IPS DF 6.9 (cell line): ENCODE data around the gene DAPK1.

Source experiments
- DNase-seq: peaks from one replicate; pipeline ENCODE4 v3.0.0-alpha.2; 2013; ENCODE audit warnings: low read depth, low spot score
- H3K27ac ChIP-seq: one replicate; pipeline ENCODE4 v1.5.1; 2013; ENCODE audit warnings: low read length, control low read depth
- H3K27me3 ChIP-seq: 2 replicates; pipeline ENCODE4 v1.6.1; 2013; ENCODE audit warnings: mild to moderate bottlenecking, low read length; ENCODE audit not compliant: control insufficient read depth, insufficient read depth
- H3K36me3 ChIP-seq: 2 replicates; pipeline ENCODE4 v1.6.1; 2013; ENCODE audit warnings: low read length; ENCODE audit not compliant: control insufficient read depth, insufficient read depth
- H3K4me1 ChIP-seq: 2 replicates; pipeline ENCODE4 v1.6.1; 2013; ENCODE audit warnings: low read length; ENCODE audit not compliant: control insufficient read depth, insufficient read depth
- H3K4me3 ChIP-seq: 2 replicates; pipeline ENCODE4 v1.5.1; 2013; ENCODE audit warnings: mild to moderate bottlenecking, low read length
- H3K9me3 ChIP-seq: 2 replicates; pipeline ENCODE4 v1.6.1; 2013; ENCODE audit warnings: low read length, inconsistent platforms; ENCODE audit not compliant: control insufficient read depth, insufficient read depth
- WGBS: extraction: QIAGEN DNeasy Blood & Tissue Kit; methylation state at CpG from one replicate; pipeline ENCODE4 v1.1.7; 2013; ENCODE audit warnings: mixed read lengths, missing lambda C conversion rate; ENCODE audit not compliant: insufficient read length, insufficient coverage; 5-methylcytosine and 5-hydroxymethylcytosine counted together

Gene DAPK1

GRCh38 chr9:87567001-87567400, 69.3 kb downstream of the DAPK1 start:
- DNase-seq, result no peak
- Histone ChIP-seq H3K27ac (no peak overlapping the region), H3K9me3 (no peaks in the 10 kb centered on the region), H3K36me3 (no peaks in the 10 kb centered on the region), H3K4me1 (peaks cover 6% of the 10 kb centered on the region; the same call in 1 of the 2 replicates), H3K27me3 (no peaks in the 10 kb centered on the region), H3K4me3 (no peak overlapping the region)
- WGBS, result no CpG with 5 or more reads among the region's 4 CpGs

DNA sequence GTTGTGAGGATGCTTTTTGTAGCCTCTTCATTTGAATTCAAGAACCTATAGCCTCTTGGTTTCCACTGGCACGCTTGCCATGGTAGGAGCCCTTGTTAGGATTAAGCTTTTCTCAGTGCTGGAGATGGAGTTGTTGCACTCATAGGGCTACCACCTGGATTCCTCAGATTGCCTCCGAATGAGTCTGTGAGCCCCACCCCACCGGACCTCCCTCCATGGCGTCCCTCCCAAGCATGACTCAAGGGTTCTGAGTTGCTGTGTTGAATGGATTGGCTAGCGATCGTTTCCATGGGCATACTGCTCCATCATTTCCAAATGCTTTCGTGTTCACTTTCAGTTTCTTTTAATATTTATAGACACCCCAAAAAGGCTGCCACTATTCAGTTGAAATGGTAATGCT, 69.9 kb downstream of the DAPK1 start:
- no peak for DNase-seq
- no peaks in the 10 kb centered on the region for H3K36me3 ChIP-seq
- no peaks in the 10 kb centered on the region for H3K9me3 ChIP-seq
- H3K4me1 ChIP-seq, result peaks cover 6% of the 10 kb centered on the region; the same call in 1 of the 2 replicates
- no CpG with 5 or more reads among the region's 7 CpGs for WGBS
- H3K27ac ChIP-seq, result no peak overlapping the region
- H3K27me3 ChIP-seq, result no peaks in the 10 kb centered on the region
- H3K4me3 ChIP-seq, result no peak overlapping the region

- no peaks in the 10 kb centered on the region for H3K36me3 ChIP-seq
- no peak overlapping the region for H3K4me3 ChIP-seq
- H3K27me3 ChIP-seq, result no peaks in the 10 kb centered on the region
- H3K4me1 ChIP-seq, result peaks cover 9% of the 10 kb centered on the region
- DNase-seq, result no peak
- no CpG with 5 or more reads among the region's 9 CpGs for WGBS
- no peaks in the 10 kb centered on the region for H3K9me3 ChIP-seq
- H3K27ac ChIP-seq, result no peak overlapping the region
These were observed 70.3 kb downstream of the DAPK1 start for GRCh38 chr9:87567983-87568382.

DNA sequence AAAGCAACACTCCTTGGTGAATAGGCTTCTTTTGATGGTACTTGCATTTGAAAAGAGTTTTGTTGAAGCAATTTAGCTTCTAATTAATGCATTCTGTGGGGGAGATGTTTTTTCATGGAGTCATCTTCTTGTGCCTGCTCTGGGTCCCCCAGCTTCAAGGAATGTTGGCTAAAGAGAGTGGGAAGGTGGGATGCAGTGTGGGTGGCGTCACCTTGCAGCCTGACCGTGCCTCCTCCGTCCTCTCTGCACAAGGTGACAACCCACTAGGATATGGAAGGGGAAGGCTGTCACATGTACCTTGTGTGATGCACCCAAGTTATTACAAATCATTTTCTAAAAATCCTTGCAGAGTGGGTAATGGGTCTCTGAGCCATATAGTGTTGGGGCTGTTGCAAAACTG, 70.7 kb downstream of the DAPK1 start:
- no peak overlapping the region for H3K27ac ChIP-seq
- H3K4me1 ChIP-seq, result peaks cover 13% of the 10 kb centered on the region
- H3K36me3 ChIP-seq, result no peaks in the 10 kb centered on the region
- no peak overlapping the region for H3K4me3 ChIP-seq
- DNase-seq, result no peak
- H3K27me3 ChIP-seq, result no peaks in the 10 kb centered on the region
- whole genome bisulfite sequencing, result no CpG with 5 or more reads among the region's 3 CpGs
- H3K9me3 ChIP-seq, result no peaks in the 10 kb centered on the region

DNA sequence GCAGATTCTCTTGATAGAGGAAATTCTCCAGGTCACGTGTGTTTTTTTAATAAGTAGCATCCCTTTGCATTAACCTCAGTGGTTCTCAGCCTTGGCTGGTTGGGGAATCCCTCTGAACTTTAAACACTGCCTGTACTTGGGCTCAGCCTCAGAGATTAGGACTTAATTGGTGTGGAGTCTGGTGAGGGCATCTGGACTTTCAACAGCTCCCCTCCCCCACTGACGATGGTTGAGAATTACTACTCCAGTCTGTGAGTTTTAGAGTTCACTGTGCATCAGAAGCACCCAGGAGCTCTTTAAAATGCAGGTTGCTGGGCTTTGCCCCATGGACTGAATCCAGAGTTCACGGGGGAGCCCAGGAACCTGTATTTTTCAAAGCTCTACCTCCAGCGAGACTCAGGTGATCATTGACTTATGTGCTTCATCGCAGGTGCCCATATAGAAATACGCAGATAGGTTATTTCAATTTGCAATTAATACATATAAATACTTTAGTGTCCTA, 71.4 kb downstream of the DAPK1 start:
- Histone ChIP-seq H3K4me1 (peaks cover 13% of the 10 kb centered on the region), H3K9me3 (no peaks in the 10 kb centered on the region), H3K27ac (no peak overlapping the region), H3K4me3 (no peak overlapping the region), H3K27me3 (no peaks in the 10 kb centered on the region), H3K36me3 (no peaks in the 10 kb centered on the region)
- DNase-seq, result no peak
- no CpG with 5 or more reads among the region's 6 CpGs for WGBS

DNA sequence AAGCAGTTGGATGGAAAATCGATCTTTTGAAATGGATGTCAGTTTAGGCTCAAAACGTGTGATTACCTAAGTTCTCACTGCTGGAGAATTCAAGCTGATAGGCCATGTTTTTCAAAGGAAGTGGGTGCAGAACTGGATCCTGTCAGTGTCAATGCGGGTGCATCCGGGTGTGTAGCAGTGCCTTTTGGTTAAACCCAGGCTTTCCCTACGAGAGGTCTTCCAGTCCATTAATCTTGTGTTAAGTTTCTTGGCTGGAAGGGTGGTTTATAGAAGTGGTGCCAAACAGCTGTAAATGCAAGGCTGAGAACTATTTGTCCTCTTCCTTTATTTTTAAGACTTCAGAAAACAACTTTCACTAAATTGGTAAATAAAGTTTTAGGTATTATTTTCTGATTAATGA, 71.9 kb downstream of the DAPK1 start:
- Histone ChIP-seq H3K9me3 (no peaks in the 10 kb centered on the region), H3K4me1 (peaks cover 13% of the 10 kb centered on the region), H3K27me3 (no peaks in the 10 kb centered on the region), H3K27ac (no peak overlapping the region), H3K4me3 (no peak overlapping the region), H3K36me3 (no peaks in the 10 kb centered on the region)
- WGBS, result no CpG with 5 or more reads among the region's 5 CpGs
- DNase-seq, result no peak

- no CpG with 5 or more reads among the region's 3 CpGs for WGBS
- no peaks in the 10 kb centered on the region for H3K27me3 ChIP-seq
- H3K4me1 ChIP-seq, result peaks cover 13% of the 10 kb centered on the region
- no peak for DNase-seq
- no peaks in the 10 kb centered on the region for H3K9me3 ChIP-seq
- no peaks in the 10 kb centered on the region for H3K36me3 ChIP-seq
- H3K27ac ChIP-seq, result no peak overlapping the region
- H3K4me3 ChIP-seq, result no peak overlapping the region
These were observed 72.6 kb downstream of the DAPK1 start for GRCh38 chr9:87570000-87570908.

DNA sequence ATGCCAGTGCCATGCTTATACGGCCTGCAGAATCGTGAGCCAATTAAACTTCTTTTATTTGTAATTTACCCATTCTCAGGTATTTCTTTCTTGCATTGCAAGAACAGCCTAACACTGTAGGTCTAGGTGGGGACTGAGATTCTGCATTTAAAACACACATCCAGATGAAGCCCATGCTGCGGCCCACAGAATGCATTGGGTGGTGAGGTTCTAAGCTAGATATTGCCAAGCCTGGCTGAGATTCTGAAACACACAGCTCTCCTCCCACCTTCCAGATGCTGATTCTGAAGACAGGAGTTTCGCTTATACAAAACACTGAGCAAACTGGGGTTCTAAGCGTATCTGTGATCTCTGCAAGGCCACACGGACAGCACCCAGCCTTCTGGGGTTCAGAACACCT, 75.1 kb downstream of the DAPK1 start:
- Histone ChIP-seq H3K9me3 (no peaks in the 10 kb centered on the region), H3K27me3 (no peaks in the 10 kb centered on the region), H3K4me3 (no peak overlapping the region), H3K4me1 (peaks cover 11% of the 10 kb centered on the region), H3K36me3 (no peaks in the 10 kb centered on the region), H3K27ac (no peak overlapping the region)
- no CpG with 5 or more reads among the region's 6 CpGs for WGBS
- no peak for DNase-seq

DNA sequence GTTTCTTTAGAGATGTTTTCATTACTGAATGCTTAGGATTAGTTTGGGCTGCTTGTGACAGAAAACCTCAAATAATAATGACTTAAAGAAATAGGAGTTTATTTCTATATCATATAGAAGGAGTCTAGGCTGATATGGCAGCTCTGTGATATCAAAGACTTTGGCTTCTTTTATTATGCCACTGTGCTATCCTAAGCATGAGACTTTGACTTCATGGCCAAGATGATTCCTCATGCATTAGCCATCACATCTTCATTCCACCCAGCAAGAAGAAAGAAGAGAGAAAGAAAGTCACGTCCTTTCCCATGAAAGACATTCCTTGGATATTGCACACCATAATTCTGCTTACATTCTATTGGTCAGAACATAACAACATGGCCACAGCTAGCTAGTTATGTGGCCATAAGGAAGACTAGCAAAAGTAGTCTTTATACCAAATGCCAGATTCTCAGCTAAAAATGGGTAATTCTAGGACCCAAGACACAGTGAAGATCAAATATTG, 76.2 kb downstream of the DAPK1 start:
- no CpG with 5 or more reads among the region's 1 CpG for WGBS
- H3K4me1 ChIP-seq, result peaks cover 8% of the 10 kb centered on the region
- no peak overlapping the region for H3K27ac ChIP-seq
- no peaks in the 10 kb centered on the region for H3K9me3 ChIP-seq
- H3K27me3 ChIP-seq, result no peaks in the 10 kb centered on the region
- H3K36me3 ChIP-seq, result no peaks in the 10 kb centered on the region
- DNase-seq, result no peak
- H3K4me3 ChIP-seq, result no peak overlapping the region

GRCh38 chr9:87577746-87578145, 80.1 kb downstream of the DAPK1 start:
- Histone ChIP-seq H3K9me3 (no peaks in the 10 kb centered on the region), H3K36me3 (no peaks in the 10 kb centered on the region), H3K27me3 (no peaks in the 10 kb centered on the region), H3K4me3 (no peak overlapping the region), H3K4me1 (peaks cover 6% of the 10 kb centered on the region), H3K27ac (no peak overlapping the region)
- WGBS, result no CpG with 5 or more reads among the region's 7 CpGs
- DNase-seq, result no peak
